C4-2B (cell line): ENCODE results near the gene SATB1.
"Not testable (repeated sequence)": the region's sequence is repeated elsewhere in the genome, so short reads cannot be mapped to it uniquely, and the experiment has no call there.

Experiments used
- H3K27ac ChIP-seq: fragments of 450-650 bp; 2 replicates; pipeline ENCODE4 v1.5.1; 2017
- CTCF ChIP-seq: fragments of 450-650 bp; conservative IDR thresholded peaks from 2 replicates; pipeline ENCODE4 v1.5.1; 2017; ENCODE audit warnings: mild to moderate bottlenecking
- ZFX ChIP-seq: fragments of 450-650 bp; IDR thresholded peaks from 2 replicates; pipeline ENCODE4 v1.6.1; 2017

Gene SATB1

GRCh38 chr3:18424729-18425640 lies at the start of gene SATB1:
Gene SATB1 (minus strand): TSS chr3:18425339. CDS start chr3:18420967, 4,372 bp downstream.
- TF ChIP-seq ZFX (no peak), CTCF (no peak)
- no peak within 1 kb of the TSS for H3K27ac ChIP-seq

- TF ChIP-seq CTCF: no peak
- no peak for TF ChIP-seq ZFX
Observed at GRCh38 chr3:18474202-18474601, 49.1 kb upstream of the SATB1 start.

GRCh38 chr3:18469775-18470174 lies 44.6 kb upstream of the SATB1 start:
- TF ChIP-seq ZFX: no peak
- TF ChIP-seq CTCF: no peak
- H3K27ac ChIP-seq: no peak overlapping the region

More at GRCh38 chr3:18474202-18474601, 49.1 kb upstream of the SATB1 start:
- no peak overlapping the region for H3K27ac ChIP-seq

- no peak overlapping the region for H3K27ac ChIP-seq
- TF ChIP-seq CTCF (no peak), ZFX (no peak)
Observed at GRCh38 chr3:18466136-18466535, 41.0 kb upstream of the SATB1 start.

- H3K27ac ChIP-seq: no peak overlapping the region
- TF ChIP-seq CTCF: no peak
Observed at GRCh38 chr3:18454766-18455165, 29.6 kb upstream of the SATB1 start.

GRCh38 chr3:18449618-18450017 lies 24.5 kb upstream of the SATB1 start:
- H3K27ac ChIP-seq: not testable (repeated sequence)

GRCh38 chr3:18447720-18448119 lies 22.6 kb upstream of the SATB1 start:
- H3K27ac ChIP-seq: no peak overlapping the region
- no peak for TF ChIP-seq ZFX
- no peak for TF ChIP-seq CTCF
